Measurements from ENCODE around the gene KRT3.

KRT3 gene

GRCh38 chr12:52826611-52827498, 30.9 kb upstream of the KRT3 start:
- DNase-seq: no peak

GRCh38 chr12:52825961-52826360, 30.0 kb upstream of the KRT3 start:
- DNase-seq: no peak

GRCh38 chr12:52824741-52825410, 29.0 kb upstream of the KRT3 start:
- no peak for DNase-seq

GRCh38 chr12:52823761-52824450, 28.0 kb upstream of the KRT3 start:
- no peak for DNase-seq

- DNase-seq: no peak
These were observed 27.0 kb upstream of the KRT3 start for GRCh38 chr12:52822771-52823510.

- no peak for DNase-seq
These were observed 26.1 kb upstream of the KRT3 start for GRCh38 chr12:52821826-52822660.

- no peak for DNase-seq
These were observed 25.3 kb upstream of the KRT3 start for GRCh38 chr12:52821071-52821730.

GRCh38 chr12:52820521-52820920, 24.6 kb upstream of the KRT3 start:
- no peak for DNase-seq

GRCh38 chr12:52819731-52820510, 24.0 kb upstream of the KRT3 start:
- DNase-seq: no peak

GRCh38 chr12:52818887-52819420, 23.0 kb upstream of the KRT3 start:
- no peak for DNase-seq

GRCh38 chr12:52818388-52818787, 22.5 kb upstream of the KRT3 start:
- no peak for DNase-seq

GRCh38 chr12:52817699-52818238, 21.9 kb upstream of the KRT3 start:
- DNase-seq: no peak

GRCh38 chr12:52817003-52817698, 21.2 kb upstream of the KRT3 start:
- DNase-seq: no peak

GRCh38 chr12:52815676-52816588, 20.0 kb upstream of the KRT3 start:
- DNase-seq: no peak

- DNase-seq: no peak
These were observed 19.2 kb upstream of the KRT3 start for GRCh38 chr12:52815161-52815560.

- no peak for DNase-seq
These were observed 18.8 kb upstream of the KRT3 start for GRCh38 chr12:52814710-52815155.

GRCh38 chr12:52813885-52814709, 18.2 kb upstream of the KRT3 start, which contains the start of gene KRT4:
Gene KRT4 (minus strand): TSS chr12:52814116. CDS start chr12:52814058, 58 bp downstream.
- no peak for DNase-seq

All from CD4-positive, alpha-beta T cell treated with Interleukin-15 for 1 hour (primary cell).